HEK293 (cell line): ENCODE measurements around the gene KRTAP5-4.

Experiments used
- CTCF ChIA-PET: fragments of 350-600 bp; formaldehyde crosslinking; extraction: SDS; loops from one replicate; lab custom pipeline; 2021; ENCODE audit warnings: antibody characterized with exemption; lab: Yijun Ruan, JAX
- POLR2A ChIA-PET: fragments of 300-600 bp; formaldehyde crosslinking; extraction: SDS; loops from one replicate; lab custom pipeline; 2020; ENCODE audit warnings: antibody characterized with exemption, inconsistent platforms; lab: Yijun Ruan, JAX
- H3K27ac ChIP-seq: fragments of 200-500 bp; sonication (Bioruptor generic); 2 replicates; pipeline ENCODE4 v1.5.1; 2014; ENCODE audit warnings: low read depth, low read length, control low read depth, inconsistent platforms; ENCODE audit errors: extremely low read depth
- H3K36me3 ChIP-seq, 2 experiments: fragments of 200-500 bp in 1 of 2; sonication (Bioruptor generic) in 1 of 2; 1 replicate in 1 of 2; 2 replicates in 1 of 2; pipeline ENCODE4 v1.5.1; 2014 to 2017; ENCODE audit warnings: inconsistent platforms in 2 of 2, low read length in 2 of 2; ENCODE audit not compliant: control insufficient read depth in 2 of 2, insufficient read depth in 1 of 2
- H3K4me1 ChIP-seq: fragments of 200-500 bp; sonication (Bioruptor generic); 2 replicates; pipeline ENCODE4 v1.5.1; 2014; ENCODE audit warnings: mild to moderate bottlenecking, low read length, inconsistent platforms; ENCODE audit not compliant: control insufficient read depth, insufficient read depth
- H3K4me3 ChIP-seq: 2 replicates; pipeline ENCODE4 v1.5.1; 2011; ENCODE audit warnings: low read depth, mild to moderate bottlenecking, control low read depth, low read length, moderate library complexity
- H3K9me3 ChIP-seq: fragments of 200-500 bp; sonication (Bioruptor generic); 2 replicates; pipeline ENCODE4 v1.5.1; 2014; ENCODE audit warnings: low read depth, low read length, inconsistent platforms; ENCODE audit not compliant: control insufficient read depth, insufficient read depth
- ATF2 ChIP-seq: fragments of 450-650 bp; formaldehyde crosslinking; IDR thresholded peaks from 2 replicates; pipeline ENCODE4 v1.5.1; 2016; ENCODE audit warnings: missing biosample characterization, missing genetic modification characterization, low read depth
- GFI1B ChIP-seq: fragments of 450-650 bp; formaldehyde crosslinking; IDR thresholded peaks from 2 replicates; pipeline ENCODE4 v1.5.1; 2016; ENCODE audit warnings: missing biosample characterization, missing genetic modification characterization
- GLIS1 ChIP-seq: fragments of 450-650 bp; formaldehyde crosslinking; IDR thresholded peaks from 2 replicates; pipeline ENCODE4 v1.5.1; 2016; ENCODE audit warnings: missing biosample characterization, missing genetic modification characterization
- MZF1 ChIP-seq: fragments of 450-650 bp; formaldehyde crosslinking; IDR thresholded peaks from 2 replicates; pipeline ENCODE4 v1.5.1; 2017; ENCODE audit warnings: missing biosample characterization, missing genetic modification characterization, borderline replicate concordance
- PRDM1 ChIP-seq: fragments of 450-650 bp; formaldehyde crosslinking; IDR thresholded peaks from 2 replicates; pipeline ENCODE4; 2016; ENCODE audit warnings: missing biosample characterization, missing genetic modification characterization
- PRDM10 ChIP-seq: fragments of 450-650 bp; formaldehyde crosslinking; IDR thresholded peaks from 2 replicates; pipeline ENCODE4 v1.5.1; 2016; ENCODE audit warnings: missing biosample characterization, missing genetic modification characterization
- SALL2 ChIP-seq: fragments of 450-650 bp; formaldehyde crosslinking; IDR thresholded peaks from 2 replicates; pipeline ENCODE4 v1.5.0; 2017; ENCODE audit warnings: missing biosample characterization, mild to moderate bottlenecking, missing genetic modification characterization, borderline replicate concordance
- TRIM28 ChIP-seq: IDR thresholded peaks from 2 replicates; pipeline ENCODE4 v1.6.1; 2011; ENCODE audit warnings: low read length, control low read depth, borderline replicate concordance
- ZBTB1 ChIP-seq: fragments of 450-650 bp; formaldehyde crosslinking; IDR thresholded peaks from 2 replicates; pipeline ENCODE4 v1.5.1; 2016; ENCODE audit warnings: missing biosample characterization, missing genetic modification characterization
- ZBTB17 ChIP-seq: fragments of 450-650 bp; formaldehyde crosslinking; IDR thresholded peaks from 2 replicates; pipeline ENCODE4 v1.5.1; 2016; ENCODE audit warnings: missing biosample characterization, missing genetic modification characterization
- ZBTB7A ChIP-seq: fragments of 450-650 bp; formaldehyde crosslinking; IDR thresholded peaks from 2 replicates; pipeline ENCODE4 v1.5.1; 2016; ENCODE audit warnings: low read depth, missing biosample characterization, missing genetic modification characterization
- ZFP37 ChIP-seq: fragments of 450-650 bp; formaldehyde crosslinking; IDR thresholded peaks from 2 replicates; pipeline ENCODE4 v1.5.1; 2016; ENCODE audit warnings: missing biosample characterization, missing genetic modification characterization
- ZNF2 ChIP-seq: fragments of 450-650 bp; formaldehyde crosslinking; IDR thresholded peaks from 2 replicates; pipeline ENCODE4 v1.5.1; 2016; ENCODE audit warnings: missing biosample characterization, missing genetic modification characterization
- ZNF223 ChIP-seq: fragments of 450-650 bp; formaldehyde crosslinking; IDR thresholded peaks from 2 replicates; pipeline ENCODE4 v1.5.1; 2016; ENCODE audit warnings: missing biosample characterization, missing genetic modification characterization
- ZNF311 ChIP-seq: fragments of 450-650 bp; formaldehyde crosslinking; IDR thresholded peaks from 2 replicates; pipeline ENCODE4 v1.5.1; 2017; ENCODE audit warnings: missing biosample characterization, missing genetic modification characterization, borderline replicate concordance
- ZNF341 ChIP-seq: fragments of 450-650 bp; formaldehyde crosslinking; IDR thresholded peaks from 2 replicates; pipeline ENCODE4; 2016; ENCODE audit warnings: low read depth, missing biosample characterization, missing genetic modification characterization
- ZNF37A ChIP-seq: fragments of 450-650 bp; IDR thresholded peaks from 2 replicates; pipeline ENCODE4 v1.5.1; 2018; ENCODE audit warnings: missing biosample characterization, missing genetic modification characterization
- ZNF449 ChIP-seq: fragments of 450-650 bp; formaldehyde crosslinking; IDR thresholded peaks from 2 replicates; pipeline ENCODE4 v1.5.1; 2017; ENCODE audit warnings: missing biosample characterization, mild to moderate bottlenecking, missing genetic modification characterization, moderate library complexity
- ZNF560 ChIP-seq: fragments of 450-650 bp; formaldehyde crosslinking; IDR thresholded peaks from 2 replicates; pipeline ENCODE4 v1.5.1; 2017; ENCODE audit warnings: missing biosample characterization, missing genetic modification characterization, borderline replicate concordance
- ZNF610 ChIP-seq: fragments of 450-650 bp; formaldehyde crosslinking; IDR thresholded peaks from 2 replicates; pipeline ENCODE4 v1.5.1; 2016; ENCODE audit warnings: missing biosample characterization, missing genetic modification characterization, borderline replicate concordance
- ZNF645 ChIP-seq: fragments of 450-650 bp; formaldehyde crosslinking; IDR thresholded peaks from 2 replicates; pipeline ENCODE4; 2016; ENCODE audit warnings: missing biosample characterization, missing genetic modification characterization
- ZNF658 ChIP-seq: fragments of 450-650 bp; formaldehyde crosslinking; IDR thresholded peaks from 2 replicates; pipeline ENCODE4; 2016; ENCODE audit warnings: missing biosample characterization, missing genetic modification characterization
- ZNF747 ChIP-seq: fragments of 450-650 bp; formaldehyde crosslinking; IDR thresholded peaks from 2 replicates; pipeline ENCODE4 v1.5.1; 2016; ENCODE audit warnings: missing biosample characterization, missing genetic modification characterization
- ZSCAN23 ChIP-seq: fragments of 450-650 bp; formaldehyde crosslinking; IDR thresholded peaks from 2 replicates; pipeline ENCODE4 v1.5.1; 2016; ENCODE audit warnings: missing biosample characterization, missing genetic modification characterization

Gene KRTAP5-4

GRCh38 chr11:1629326-1630185, 7.6 kb upstream of the KRTAP5-4 start, which contains the start of gene KRTAP5-5:
TSS of gene KRTAP5-5 (plus strand) at chr11:1629775. CDS start at chr11:1629841, 66 bp downstream.
- H3K9me3 ChIP-seq, result no peaks in the 10 kb centered on the region
- H3K4me1 ChIP-seq, result no peaks in the 10 kb centered on the region
- POLR2A ChIA-PET, result no interaction called here
- no peaks in the 10 kb centered on the region for H3K36me3 ChIP-seq
- H3K4me3 ChIP-seq, result no peak within 1 kb of the TSS
- TF ChIP-seq TRIM28 (no peak), ZNF610 (tag by site-specific recombination) (no peak), ZFP37 (no peak), ZBTB7A (tag by site-specific recombination) (no peak)
- CTCF ChIA-PET, result interaction anchor here (0.5 to 7.2 kb wide), 15 partner anchors 10 to 495 kb away, joined by 3 to 67 read pairs (median 3); no protein-coding TSS in a partner anchor
- no peak within 1 kb of the TSS for H3K27ac ChIP-seq

GRCh38 chr11:1628506-1629325, 6.8 kb upstream of the KRTAP5-4 start:
- Histone ChIP-seq H3K4me1 (no peaks in the 10 kb centered on the region), H3K36me3 (no peaks in the 10 kb centered on the region), H3K9me3 (no peaks in the 10 kb centered on the region), H3K27ac (no peak overlapping the region), H3K4me3 (no peak overlapping the region)
- POLR2A ChIA-PET, result no interaction called here
- CTCF ChIA-PET, result interaction anchor here (0.5 to 7.2 kb wide), 20 partner anchors 9 to 494 kb away, joined by 3 to 67 read pairs (median 4); no protein-coding TSS in a partner anchor
- TF ChIP-seq ZNF449 (no peak), ZNF37A (tag by site-specific recombination) (no peak), MZF1 (tag by site-specific recombination) (no peak), ZNF747 (tag by site-specific recombination) (no peak), ZNF560 (tag by site-specific recombination) (no peak), ZBTB17 (tag by site-specific recombination) (no peak), SALL2 (no peak), ZNF2 (tag by site-specific recombination) (peak; percentile 86), PRDM10 (tag by site-specific recombination) (no peak), ZNF341 (no peak), PRDM1 (tag by site-specific recombination) (no peak), ZNF645 (no peak), ZNF223 (tag by site-specific recombination) (no peak), ATF2 (tag by site-specific recombination) (no peak), ZNF311 (tag by site-specific recombination) (no peak), ZBTB1 (tag by site-specific recombination) (no peak), GLIS1 (tag by site-specific recombination) (peak; percentile 62), ZSCAN23 (tag by site-specific recombination) (no peak), GFI1B (no peak), ZNF658 (no peak)
